ENCODE data around the gene LYZL1.

GRCh38 chr10:29243750-29244149 lies 45.1 kb upstream of the LYZL1 start:
- TF ChIP-seq POLR2AphosphoS5 (IDR thresholded peaks at IDR 0.05; ENCODE audit: low read depth, low read length) (no peak), POLR2A (IDR thresholded peaks at IDR 0.05; ENCODE audit: low read depth, low read length) (no peak), TAF1 (IDR thresholded peaks at IDR 0.05; ENCODE audit: low read depth, low read length) (no peak), SPI1 (IDR thresholded peaks at IDR 0.05; ENCODE audit: low read depth, low read length) (no peak), PAX5 (IDR thresholded peaks at IDR 0.05; ENCODE audit: insufficient read depth, low read length, severe bottlenecking) (no peak)

Data from GM12891 (cell line).